Cardiac fibroblast (primary cell): ENCODE data around the gene KRT40.

Experiments
- DNase-seq, 2 donors: peaks; one replicate each; pipeline versions ENCODE4 v3.0.0 to v3.0.0-alpha.2; 2010; ENCODE audit warnings: low read depth in 2 of 2
- H3K4me3 ChIP-seq, 2 donors: replicated peaks in 1 of 2; 1 replicate in 1 of 2; 2 replicates in 1 of 2; pipeline ENCODE4 v1.5.1; 2011; ENCODE audit warnings: low read depth in 2 of 2, low read length in 2 of 2, mild to moderate bottlenecking in 2 of 2, moderate library complexity in 1 of 2
- CTCF ChIP-seq: IDR thresholded peaks from one replicate; pipeline ENCODE4 v1.5.1; 2011; ENCODE audit warnings: low read depth, mild to moderate bottlenecking, low read length, inconsistent platforms

KRT40 gene

GRCh38 chr17:40992666-40993065 lies 8.5 kb upstream of the KRT40 start:
- no peak overlapping the region for H3K4me3 ChIP-seq
- TF ChIP-seq CTCF, result no peak
- DNase-seq, result no peak

- H3K4me3 ChIP-seq, result no peak overlapping the region
These were observed 2.8 kb upstream of the KRT40 start for GRCh38 chr17:40986920-40987319.

GRCh38 chr17:40981115-40981514 lies 3.0 kb downstream of the KRT40 start:
- no peak overlapping the region for H3K4me3 ChIP-seq
- no peak for TF ChIP-seq CTCF
- DNase-seq, result no peak

More at GRCh38 chr17:40986920-40987319, 2.8 kb upstream of the KRT40 start:
- no peak for TF ChIP-seq CTCF
- no peak for DNase-seq

GRCh38 chr17:40980596-40980995 lies 3.5 kb downstream of the KRT40 start:
- no peak overlapping the region for H3K4me3 ChIP-seq
- peak; percentile 6 to 10 for DNase-seq
- no peak for TF ChIP-seq CTCF

- no peak for DNase-seq
- no peak overlapping the region for H3K4me3 ChIP-seq
- no peak for TF ChIP-seq CTCF
These were observed 4.0 kb downstream of the KRT40 start for GRCh38 chr17:40980117-40980516.

- TF ChIP-seq CTCF, result no peak
- no peak overlapping the region for H3K4me3 ChIP-seq
- no peak for DNase-seq
These were observed 5.5 kb downstream of the KRT40 start for GRCh38 chr17:40978575-40979151.

- H3K4me3 ChIP-seq, result no peak overlapping the region
- TF ChIP-seq CTCF, result no peak
- no peak for DNase-seq
These were observed 8.6 kb downstream of the KRT40 start for GRCh38 chr17:40975516-40975915.
